ENCODE data around the gene RB1. TPM values are rescaled to one million over a fixed set of nuclear protein-coding genes. Genes with fewer than 3 reads are reported as not detected.
"Not testable (repeated sequence)": the region's sequence is repeated elsewhere in the genome, so short reads cannot be mapped to it uniquely, and the experiment has no call there.

The RB1 gene
- total RNA-seq, 2 donors from 2014 or later = 42.1 to 43.7 TPM

GRCh38 chr13:48448959-48449614, 145.5 kb downstream of the RB1 start:
- intact Hi-C loops (cut with DNase I) = no loop called here
- Histone ChIP-seq H3K4me1 (replicated peaks) (no peaks in the 10 kb centered on the region), H3K27me3 (replicated peaks; ENCODE audit: insufficient read depth) (no peaks in the 10 kb centered on the region), H3K27ac (peak overlapping the region; percentile 7 to 45), H3K9me3 (no peaks in the 10 kb centered on the region), H3K36me3 (no peaks in the 10 kb centered on the region), H3K4me3 (no peak overlapping the region)
- WGBS = 40% methylated on average over 6 of the region's 6 CpGs
- TF ChIP-seq CTCF (IDR thresholded peaks at IDR 0.05) (no peak), POLR2AphosphoS5 (IDR thresholded peaks at IDR 0.05) (no peak), POLR2A (IDR thresholded peaks at IDR 0.05) (no peak)
- DNase-seq (ENCODE audit: low spot score) = no peak

- intact Hi-C loops (cut with DNase I) = no loop called here
- no peak for DNase-seq (ENCODE audit: low spot score)
- no peaks in the 10 kb centered on the region for H3K9me3 ChIP-seq
- no peaks in the 10 kb centered on the region for H3K4me1 ChIP-seq (replicated peaks)
- peak overlapping the region in 1 of 2 donors; percentile 45 for H3K27ac ChIP-seq
- TF ChIP-seq CTCF (IDR thresholded peaks at IDR 0.05) (no peak), POLR2A (IDR thresholded peaks at IDR 0.05) (no peak), POLR2AphosphoS5 (IDR thresholded peaks at IDR 0.05) (no peak)
- H3K27me3 ChIP-seq (replicated peaks; ENCODE audit: insufficient read depth) = no peaks in the 10 kb centered on the region
- H3K4me3 ChIP-seq = no peak overlapping the region
- 44% methylated on average over 2 of the region's 2 CpGs for WGBS
- no peaks in the 10 kb centered on the region for H3K36me3 ChIP-seq
These were observed 146.1 kb downstream of the RB1 start for GRCh38 chr13:48449656-48450055.

GRCh38 chr13:48451196-48451595, 147.6 kb downstream of the RB1 start:
- DNase-seq (ENCODE audit: low spot score); H3K36me3 ChIP-seq; H3K27me3 ChIP-seq (replicated peaks; ENCODE audit: insufficient read depth); H3K9me3 ChIP-seq; H3K27ac ChIP-seq; H3K4me1 ChIP-seq (replicated peaks); H3K4me3 ChIP-seq; intact Hi-C loops (cut with DNase I): not testable (repeated sequence)

GRCh38 chr13:48456546-48456945, 153.0 kb downstream of the RB1 start:
- no peaks in the 10 kb centered on the region for H3K4me1 ChIP-seq (replicated peaks)
- no peaks in the 10 kb centered on the region for H3K36me3 ChIP-seq
- no peak overlapping the region for H3K27ac ChIP-seq
- TF ChIP-seq CTCF (IDR thresholded peaks at IDR 0.05) = no peak
- no peak for TF ChIP-seq POLR2AphosphoS5 (IDR thresholded peaks at IDR 0.05)
- TF ChIP-seq POLR2A (IDR thresholded peaks at IDR 0.05) = no peak
- intact Hi-C loops (cut with DNase I) = no loop called here
- DNase-seq (ENCODE audit: low spot score) = no peak
- no peaks in the 10 kb centered on the region for H3K27me3 ChIP-seq (replicated peaks; ENCODE audit: insufficient read depth)
- 94% methylated on average over 7 of the region's 10 CpGs for WGBS
- no peak overlapping the region for H3K4me3 ChIP-seq
- H3K9me3 ChIP-seq = no peaks in the 10 kb centered on the region

GRCh38 chr13:48457578-48458242, 154.2 kb downstream of the RB1 start:
- WGBS = 95% methylated on average over 28 of the region's 28 CpGs
- no peaks in the 10 kb centered on the region for H3K4me1 ChIP-seq (replicated peaks)
- H3K36me3 ChIP-seq = no peaks in the 10 kb centered on the region
- TF ChIP-seq CTCF (IDR thresholded peaks at IDR 0.05) = no peak
- no peak overlapping the region for H3K27ac ChIP-seq
- no peak for DNase-seq (ENCODE audit: low spot score)
- no peaks in the 10 kb centered on the region for H3K9me3 ChIP-seq
- no peaks in the 10 kb centered on the region for H3K27me3 ChIP-seq (replicated peaks; ENCODE audit: insufficient read depth)
- no peak overlapping the region for H3K4me3 ChIP-seq
- intact Hi-C loops (cut with DNase I) = no loop called here
